ENCODE data around the gene MCF2L.

Gene MCF2L

DNA sequence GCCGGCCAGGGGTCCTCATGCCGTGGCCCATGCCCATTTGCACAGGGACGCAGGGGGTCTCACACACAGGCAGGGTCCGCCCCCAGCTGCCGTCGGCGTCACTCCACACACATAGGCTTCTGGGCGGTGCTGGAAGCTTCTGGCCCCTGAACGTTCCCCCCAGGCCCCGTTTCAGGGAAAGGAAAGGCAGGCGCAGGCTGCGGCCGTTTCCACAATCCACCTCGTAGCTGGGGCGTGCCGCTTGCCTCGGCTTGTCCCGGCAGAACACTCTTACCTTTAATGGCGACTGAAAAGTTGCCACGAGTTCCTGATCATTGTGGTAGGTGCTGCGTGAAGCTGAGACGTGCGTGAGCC, 53.4 kb downstream of the MCF2L start:
- Histone ChIP-seq H3K79me2 (no peaks in the 10 kb centered on the region), H3K9ac (no peak overlapping the region), H3K27me3 (ENCODE audit: control insufficient read depth, insufficient read depth, low read length) (no peaks in the 10 kb centered on the region), H3K27ac (no peak overlapping the region), H3K4me1 (no peaks in the 10 kb centered on the region), H3K36me3 (ENCODE audit: control insufficient read depth, insufficient read depth, low read length) (no peaks in the 10 kb centered on the region), H3K4me3 (ENCODE audit: low read depth, low read length) (no peak overlapping the region), H3K4me2 (ENCODE audit: low read length) (no peak overlapping the region), H2AFZ (no peak overlapping the region), H3K9me3 (ENCODE audit: control insufficient read depth, low read length) (no peaks in the 10 kb centered on the region)
- TF ChIP-seq, protein P1, sequence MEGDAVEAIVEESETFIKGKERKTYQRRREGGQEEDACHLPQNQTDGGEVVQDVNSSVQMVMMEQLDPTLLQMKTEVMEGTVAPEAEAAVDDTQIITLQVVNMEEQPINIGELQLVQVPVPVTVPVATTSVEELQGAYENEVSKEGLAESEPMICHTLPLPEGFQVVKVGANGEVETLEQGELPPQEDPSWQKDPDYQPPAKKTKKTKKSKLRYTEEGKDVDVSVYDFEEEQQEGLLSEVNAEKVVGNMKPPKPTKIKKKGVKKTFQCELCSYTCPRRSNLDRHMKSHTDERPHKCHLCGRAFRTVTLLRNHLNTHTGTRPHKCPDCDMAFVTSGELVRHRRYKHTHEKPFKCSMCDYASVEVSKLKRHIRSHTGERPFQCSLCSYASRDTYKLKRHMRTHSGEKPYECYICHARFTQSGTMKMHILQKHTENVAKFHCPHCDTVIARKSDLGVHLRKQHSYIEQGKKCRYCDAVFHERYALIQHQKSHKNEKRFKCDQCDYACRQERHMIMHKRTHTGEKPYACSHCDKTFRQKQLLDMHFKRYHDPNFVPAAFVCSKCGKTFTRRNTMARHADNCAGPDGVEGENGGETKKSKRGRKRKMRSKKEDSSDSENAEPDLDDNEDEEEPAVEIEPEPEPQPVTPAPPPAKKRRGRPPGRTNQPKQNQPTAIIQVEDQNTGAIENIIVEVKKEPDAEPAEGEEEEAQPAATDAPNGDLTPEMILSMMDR (IDR thresholded peaks at IDR 0.05), result no peak

GRCh38 chr13:113022745-113023574, 53.9 kb downstream of the MCF2L start:
- Histone ChIP-seq H3K27ac (no peak overlapping the region), H3K36me3 (ENCODE audit: control insufficient read depth, insufficient read depth, low read length) (no peaks in the 10 kb centered on the region), H2AFZ (no peak overlapping the region), H3K4me3 (ENCODE audit: low read depth, low read length) (no peak overlapping the region), H3K4me2 (ENCODE audit: low read length) (no peak overlapping the region), H3K9ac (no peak overlapping the region), H3K9me3 (ENCODE audit: control insufficient read depth, low read length) (no peaks in the 10 kb centered on the region), H3K79me2 (no peaks in the 10 kb centered on the region), H3K4me1 (no peaks in the 10 kb centered on the region), H3K27me3 (ENCODE audit: control insufficient read depth, insufficient read depth, low read length) (no peaks in the 10 kb centered on the region)
- TF ChIP-seq, protein P1 (IDR thresholded peaks at IDR 0.05), result no peak

GRCh38 chr13:113023694-113024430, 54.8 kb downstream of the MCF2L start:
- Histone ChIP-seq H3K79me2 (no peaks in the 10 kb centered on the region), H3K4me1 (no peaks in the 10 kb centered on the region), H3K4me3 (ENCODE audit: low read depth, low read length) (no peak overlapping the region), H3K27ac (no peak overlapping the region), H2AFZ (no peak overlapping the region), H3K9me3 (ENCODE audit: control insufficient read depth, low read length) (no peaks in the 10 kb centered on the region), H3K9ac (no peak overlapping the region), H3K36me3 (ENCODE audit: control insufficient read depth, insufficient read depth, low read length) (no peaks in the 10 kb centered on the region), H3K4me2 (ENCODE audit: low read length) (no peak overlapping the region), H3K27me3 (ENCODE audit: control insufficient read depth, insufficient read depth, low read length) (no peaks in the 10 kb centered on the region)
- TF ChIP-seq, protein P1 (IDR thresholded peaks at IDR 0.05), result no peak

GRCh38 chr13:113024466-113024865, 55.5 kb downstream of the MCF2L start:
- no peaks in the 10 kb centered on the region for H3K4me1 ChIP-seq
- H3K27me3 ChIP-seq (ENCODE audit: control insufficient read depth, insufficient read depth, low read length), result no peaks in the 10 kb centered on the region
- no peak overlapping the region for H3K4me2 ChIP-seq (ENCODE audit: low read length)
- no peak overlapping the region for H3K27ac ChIP-seq
- no peak overlapping the region for H3K9ac ChIP-seq
- TF ChIP-seq, protein P1 (IDR thresholded peaks at IDR 0.05), result no peak
- H3K4me3 ChIP-seq (ENCODE audit: low read depth, low read length), result no peak overlapping the region
- no peak overlapping the region for H2AFZ ChIP-seq
- no peaks in the 10 kb centered on the region for H3K79me2 ChIP-seq
- H3K9me3 ChIP-seq (ENCODE audit: control insufficient read depth, low read length), result no peaks in the 10 kb centered on the region
- H3K36me3 ChIP-seq (ENCODE audit: control insufficient read depth, insufficient read depth, low read length), result no peaks in the 10 kb centered on the region

Measured in parathyroid adenoma (tissue), 2 donors.